ENCODE data around the gene DACH1.
A peak's percentile ranks its signal among the peaks of the same experiment; 100 is the strongest.

The DACH1 gene

GRCh38 chr13:71751073-71751472, 115.9 kb downstream of the DACH1 start:
- no peak for TF ChIP-seq CTCF (IDR thresholded peaks at IDR 0.05; ENCODE audit: low read depth, low read length)
- no peak for DNase-seq (ENCODE audit: low read depth, low spot score)
- in situ Hi-C loops (cut with HindIII; ENCODE audit: low sequenced_read_pairs) = no loop called here

DNA sequence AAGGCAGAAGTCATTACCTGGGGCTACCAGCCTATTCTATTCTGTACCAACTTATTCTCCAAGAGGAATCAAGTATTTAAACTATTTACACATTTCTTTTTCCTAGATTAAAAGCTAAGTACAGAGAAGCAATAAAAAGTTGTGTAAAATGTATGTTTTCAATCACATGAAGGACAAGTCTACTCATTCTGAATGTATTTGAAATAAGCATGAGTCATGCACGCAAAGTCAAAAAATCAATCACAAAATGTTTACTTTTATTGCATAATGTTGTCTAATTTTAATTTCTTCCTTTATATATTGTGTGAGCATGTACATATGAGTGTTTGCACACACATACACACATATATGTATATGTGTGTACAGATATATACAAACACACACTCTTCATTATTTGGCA, 136.7 kb downstream of the DACH1 start:
- H3K4me3 ChIP-seq (ENCODE audit: low read depth, low read length) = no peak overlapping the region
- DNase-seq (ENCODE audit: low read depth, low spot score) = no peak
- in situ Hi-C loops (cut with HindIII; ENCODE audit: low sequenced_read_pairs) = no loop called here
- TF ChIP-seq CTCF (IDR thresholded peaks at IDR 0.05; ENCODE audit: low read depth, low read length) = no peak

More at GRCh38 chr13:71751073-71751472, 115.9 kb downstream of the DACH1 start:
- H3K4me3 ChIP-seq (ENCODE audit: low read depth, low read length) = no peak overlapping the region

DNA sequence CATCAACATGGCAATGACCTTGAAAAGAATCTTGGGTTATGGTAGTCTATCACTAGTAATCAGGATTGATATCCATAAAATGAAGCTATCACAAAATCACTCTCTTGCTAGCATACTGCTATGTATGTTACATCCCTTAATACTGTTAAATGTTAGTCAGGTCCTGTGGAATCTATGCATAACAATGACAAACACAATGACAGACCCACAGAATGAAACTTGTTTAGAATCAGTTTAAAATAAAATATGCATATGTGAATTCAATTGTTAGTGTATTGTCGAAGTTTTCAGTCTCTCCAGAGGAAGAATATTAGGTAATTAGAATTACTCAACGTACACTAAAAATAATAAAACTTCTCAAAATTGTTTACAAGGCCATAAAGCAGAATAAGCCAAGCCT, 137.6 kb downstream of the DACH1 start:
- H3K4me3 ChIP-seq (ENCODE audit: low read depth, low read length) = no peak overlapping the region
- TF ChIP-seq CTCF (IDR thresholded peaks at IDR 0.05; ENCODE audit: low read depth, low read length) = no peak
- in situ Hi-C loops (cut with HindIII; ENCODE audit: low sequenced_read_pairs) = no loop called here
- no peak for DNase-seq (ENCODE audit: low read depth, low spot score)

GRCh38 chr13:71727662-71728061, 139.3 kb downstream of the DACH1 start:
- no peak for TF ChIP-seq CTCF (IDR thresholded peaks at IDR 0.05; ENCODE audit: low read depth, low read length)
- in situ Hi-C loops (cut with HindIII; ENCODE audit: low sequenced_read_pairs) = no loop called here
- H3K4me3 ChIP-seq (ENCODE audit: low read depth, low read length) = no peak overlapping the region
- no peak for DNase-seq (ENCODE audit: low read depth, low spot score)

- H3K4me3 ChIP-seq (ENCODE audit: low read depth, low read length) = no peak overlapping the region
- TF ChIP-seq CTCF (IDR thresholded peaks at IDR 0.05; ENCODE audit: low read depth, low read length) = no peak
- no peak for DNase-seq (ENCODE audit: low read depth, low spot score)
- in situ Hi-C loops (cut with HindIII; ENCODE audit: low sequenced_read_pairs) = no loop called here
Observed at GRCh38 chr13:71727042-71727441, 140.0 kb downstream of the DACH1 start.

DNA sequence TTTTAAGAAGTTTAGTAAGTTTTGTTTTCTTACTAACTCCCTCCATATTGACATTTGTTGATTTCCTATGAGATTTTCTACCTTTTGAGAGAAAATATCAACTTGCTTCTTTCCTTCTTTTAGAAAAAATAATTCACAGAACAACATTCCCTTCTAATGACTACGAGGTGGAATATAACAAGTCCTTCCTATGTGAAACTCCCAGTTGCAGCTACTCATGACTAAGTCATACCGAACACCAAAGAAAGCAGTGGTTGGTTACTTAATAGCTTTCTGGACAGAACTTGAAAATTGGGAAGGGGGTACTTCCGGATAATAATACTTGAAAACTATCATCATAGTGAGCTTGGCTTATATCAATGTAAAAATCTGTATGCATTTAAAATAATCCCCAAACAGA, 144.8 kb downstream of the DACH1 start:
- peak; percentile 16 for DNase-seq (ENCODE audit: low read depth, low spot score)
- TF ChIP-seq CTCF (IDR thresholded peaks at IDR 0.05; ENCODE audit: low read depth, low read length) = no peak
- in situ Hi-C loops (cut with HindIII; ENCODE audit: low sequenced_read_pairs) = no loop called here
- no peak overlapping the region for H3K4me3 ChIP-seq (ENCODE audit: low read depth, low read length)

DNA sequence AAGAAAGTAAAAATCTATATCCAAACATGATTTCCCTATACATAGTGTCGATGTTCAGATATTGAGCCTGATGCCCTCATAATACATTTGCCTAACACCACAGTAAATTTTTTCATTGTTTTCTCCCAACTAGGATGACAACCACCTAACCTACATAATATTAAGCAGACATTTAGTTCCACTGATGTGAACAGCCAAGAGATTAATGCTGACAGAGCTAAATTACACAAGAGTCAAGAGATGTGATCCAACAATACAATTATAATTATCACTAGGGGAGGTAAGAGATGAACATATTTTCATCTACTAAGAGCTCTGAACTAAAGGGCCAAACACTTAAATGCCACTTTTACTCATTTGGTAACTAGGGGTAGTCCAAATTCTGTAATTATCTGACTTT, 145.9 kb downstream of the DACH1 start:
- no peak for TF ChIP-seq CTCF (IDR thresholded peaks at IDR 0.05; ENCODE audit: low read depth, low read length)
- no peak for DNase-seq (ENCODE audit: low read depth, low spot score)
- in situ Hi-C loops (cut with HindIII; ENCODE audit: low sequenced_read_pairs) = no loop called here
- no peak overlapping the region for H3K4me3 ChIP-seq (ENCODE audit: low read depth, low read length)

All from astrocyte of the spinal cord (primary cell).